Breast epithelium (tissue), 3 donors: ENCODE results near the gene RPL32.

Experiments
- POLR2AphosphoS5 ChIP-seq, 3 donors: sonication (generic); formaldehyde crosslinking; IDR thresholded peaks; one replicate each; pipeline ENCODE4 v1.6.1; 2017; ENCODE audit warnings: antibody characterized with exemption in 3 of 3
- TF ChIP-seq, protein P1 (sequence below), 3 donors: fragments of 450-650 bp; IDR thresholded peaks; one replicate each; pipeline ENCODE4 v1.5.1; 2016 to 2017; ENCODE audit warnings: antibody characterized with exemption in 3 of 3, mild to moderate bottlenecking in 3 of 3, moderate library complexity in 3 of 3

GRCh38 chr3:12807601-12808359, 33.6 kb downstream of the RPL32 start:
- TF ChIP-seq, protein P1, sequence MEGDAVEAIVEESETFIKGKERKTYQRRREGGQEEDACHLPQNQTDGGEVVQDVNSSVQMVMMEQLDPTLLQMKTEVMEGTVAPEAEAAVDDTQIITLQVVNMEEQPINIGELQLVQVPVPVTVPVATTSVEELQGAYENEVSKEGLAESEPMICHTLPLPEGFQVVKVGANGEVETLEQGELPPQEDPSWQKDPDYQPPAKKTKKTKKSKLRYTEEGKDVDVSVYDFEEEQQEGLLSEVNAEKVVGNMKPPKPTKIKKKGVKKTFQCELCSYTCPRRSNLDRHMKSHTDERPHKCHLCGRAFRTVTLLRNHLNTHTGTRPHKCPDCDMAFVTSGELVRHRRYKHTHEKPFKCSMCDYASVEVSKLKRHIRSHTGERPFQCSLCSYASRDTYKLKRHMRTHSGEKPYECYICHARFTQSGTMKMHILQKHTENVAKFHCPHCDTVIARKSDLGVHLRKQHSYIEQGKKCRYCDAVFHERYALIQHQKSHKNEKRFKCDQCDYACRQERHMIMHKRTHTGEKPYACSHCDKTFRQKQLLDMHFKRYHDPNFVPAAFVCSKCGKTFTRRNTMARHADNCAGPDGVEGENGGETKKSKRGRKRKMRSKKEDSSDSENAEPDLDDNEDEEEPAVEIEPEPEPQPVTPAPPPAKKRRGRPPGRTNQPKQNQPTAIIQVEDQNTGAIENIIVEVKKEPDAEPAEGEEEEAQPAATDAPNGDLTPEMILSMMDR (IDR thresholded peaks at IDR 0.05): no peak
- no peak for TF ChIP-seq POLR2AphosphoS5 (IDR thresholded peaks at IDR 0.05)
